ENCODE results near the gene MYBPC3.

Gene MYBPC3

DNA sequence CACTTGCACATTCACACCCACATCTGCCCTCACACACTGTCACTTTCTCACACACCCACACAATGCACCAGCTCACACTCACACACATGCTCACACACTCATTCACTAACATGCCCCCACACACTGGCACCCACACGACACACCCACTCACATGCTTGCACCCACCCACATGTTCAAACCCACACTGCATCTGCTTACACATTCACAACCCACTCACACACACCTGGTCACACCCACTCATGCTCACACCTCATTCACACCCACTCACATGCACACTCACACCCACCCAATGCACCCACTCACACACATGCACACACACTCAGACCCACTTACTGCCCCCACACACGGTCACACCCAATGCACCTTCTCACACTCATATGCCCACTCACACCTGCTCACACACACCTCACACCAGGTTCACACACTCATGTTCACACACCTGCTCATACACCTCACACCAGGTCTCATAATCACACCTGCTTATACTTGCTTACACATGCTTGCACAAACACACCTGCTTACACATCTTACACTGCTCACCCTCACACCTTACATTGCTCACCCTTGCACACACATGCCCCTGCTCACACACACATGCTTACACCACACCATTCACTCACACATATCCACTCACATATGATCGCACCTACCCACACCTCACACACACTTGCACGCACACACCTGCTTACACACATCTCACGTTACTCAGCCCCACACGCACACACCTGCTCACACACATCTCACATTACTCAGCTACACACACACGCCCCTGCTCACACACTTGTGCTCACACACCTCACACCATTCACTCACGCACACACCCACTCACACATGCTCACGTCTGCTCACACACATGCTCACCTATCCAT lies 3.9 kb upstream of the MYBPC3 start:
- DNase-seq = no peak

DNA sequence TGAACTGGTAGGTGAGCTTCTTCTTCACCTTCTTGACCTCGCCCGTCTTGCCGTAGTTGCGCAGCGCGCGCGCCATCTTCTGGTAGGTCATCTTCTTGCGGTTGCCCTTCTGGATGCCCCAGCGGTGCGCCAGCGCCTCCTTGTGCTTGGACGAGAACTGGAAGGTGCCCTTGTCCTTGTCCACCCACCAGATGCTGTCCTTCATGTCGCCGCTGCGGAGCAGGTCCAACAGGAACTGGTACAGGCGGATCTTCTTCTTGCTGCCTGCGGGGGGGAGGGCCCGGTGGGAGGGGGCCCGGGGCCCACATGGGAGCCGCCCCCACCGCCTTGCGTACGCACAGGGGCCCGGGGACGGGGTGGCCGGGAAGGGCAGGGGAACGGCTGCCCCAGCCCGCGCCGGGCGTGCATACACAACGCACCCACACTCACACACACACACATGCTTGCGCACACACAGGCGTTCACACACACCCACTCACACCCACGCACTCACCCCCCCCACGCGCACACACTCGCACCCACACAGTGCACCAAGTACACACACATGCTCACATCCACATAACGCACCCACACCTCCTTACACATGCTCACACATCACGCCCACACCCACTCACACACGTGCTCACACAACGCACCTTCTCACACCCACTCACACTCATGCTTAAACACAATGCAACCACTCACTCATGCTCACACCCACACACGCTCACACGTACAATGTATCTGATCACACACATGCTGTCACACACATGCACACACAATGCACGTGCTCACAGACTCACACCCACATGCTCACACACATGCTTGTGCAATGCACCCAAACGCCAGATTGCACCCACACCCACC lies 3.0 kb upstream of the MYBPC3 start:
- peak; percentile 90 for DNase-seq

GRCh38 chr11:47354913-47355282 lies 2.4 kb upstream of the MYBPC3 start:
- no peak for DNase-seq

GRCh38 chr11:47353978-47354774 lies 1.7 kb upstream of the MYBPC3 start:
- DNase-seq = no peak

DNA sequence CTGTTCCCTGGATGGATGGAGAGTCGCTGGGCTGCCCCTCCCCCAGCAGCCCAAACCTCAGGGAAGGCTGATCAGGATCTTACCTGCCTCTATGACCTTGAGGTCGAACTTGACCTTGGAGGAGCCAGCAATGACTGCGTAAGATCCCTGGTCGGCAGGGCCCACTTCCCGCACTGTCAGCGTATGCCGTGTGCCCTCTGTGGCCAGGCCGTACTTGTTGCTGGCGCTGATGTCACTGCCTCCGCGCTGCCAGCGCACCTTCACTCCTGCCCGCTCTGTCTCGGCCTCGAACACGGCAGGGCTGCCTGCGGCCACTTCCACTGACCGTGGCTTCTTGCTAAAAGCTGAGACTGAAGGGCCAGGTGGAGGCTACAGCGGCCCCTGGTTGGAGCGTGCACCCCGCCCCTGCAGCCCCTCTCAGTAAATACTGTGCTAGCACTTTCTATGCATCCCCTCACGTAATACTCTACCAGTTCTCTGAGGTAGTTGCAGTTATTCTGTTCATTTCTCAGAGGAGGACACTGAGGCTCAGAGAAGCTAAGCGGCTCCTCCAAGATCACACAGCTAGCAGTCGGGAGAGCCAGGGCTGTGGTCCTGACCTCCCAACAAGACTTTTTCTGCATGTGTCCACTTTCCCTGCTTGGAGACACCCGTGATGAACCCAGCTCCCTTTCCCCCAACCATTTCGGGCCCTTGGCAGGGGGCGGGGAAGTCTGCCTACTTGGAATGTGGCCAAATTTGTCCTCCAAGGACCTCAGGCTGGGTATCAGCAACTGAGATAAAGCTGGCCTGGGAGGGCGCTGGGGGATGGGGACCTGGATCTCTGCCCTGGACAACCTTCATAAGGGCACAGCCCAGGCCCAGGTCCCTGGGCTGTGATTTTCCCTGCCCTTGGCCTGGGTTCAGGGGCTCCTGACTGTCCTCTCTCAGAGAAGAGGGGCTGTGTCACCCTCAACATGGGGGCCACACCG lies 1.1 kb downstream of the MYBPC3 start:
- no peak for DNase-seq

DNA sequence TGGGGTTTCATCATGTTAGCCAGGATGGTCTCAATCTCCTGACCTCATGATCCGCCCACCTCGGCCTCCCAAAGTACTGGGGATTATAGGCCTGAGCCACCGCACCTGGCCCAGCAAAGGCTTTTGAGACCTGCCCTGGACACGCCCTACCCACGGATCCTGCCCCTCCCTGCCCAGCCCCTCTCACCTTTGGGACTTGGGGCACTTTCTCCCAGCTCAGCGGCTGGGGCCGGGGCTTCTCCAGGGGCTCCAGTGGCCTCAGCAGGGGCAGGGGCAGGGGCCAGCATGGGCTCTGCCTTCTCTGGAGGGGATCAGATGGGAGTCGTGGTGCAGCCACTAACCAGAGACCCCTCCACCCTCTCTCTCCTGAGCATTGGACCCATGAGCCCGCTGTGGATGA lies 2.2 kb downstream of the MYBPC3 start:
- DNase-seq = no peak

DNA sequence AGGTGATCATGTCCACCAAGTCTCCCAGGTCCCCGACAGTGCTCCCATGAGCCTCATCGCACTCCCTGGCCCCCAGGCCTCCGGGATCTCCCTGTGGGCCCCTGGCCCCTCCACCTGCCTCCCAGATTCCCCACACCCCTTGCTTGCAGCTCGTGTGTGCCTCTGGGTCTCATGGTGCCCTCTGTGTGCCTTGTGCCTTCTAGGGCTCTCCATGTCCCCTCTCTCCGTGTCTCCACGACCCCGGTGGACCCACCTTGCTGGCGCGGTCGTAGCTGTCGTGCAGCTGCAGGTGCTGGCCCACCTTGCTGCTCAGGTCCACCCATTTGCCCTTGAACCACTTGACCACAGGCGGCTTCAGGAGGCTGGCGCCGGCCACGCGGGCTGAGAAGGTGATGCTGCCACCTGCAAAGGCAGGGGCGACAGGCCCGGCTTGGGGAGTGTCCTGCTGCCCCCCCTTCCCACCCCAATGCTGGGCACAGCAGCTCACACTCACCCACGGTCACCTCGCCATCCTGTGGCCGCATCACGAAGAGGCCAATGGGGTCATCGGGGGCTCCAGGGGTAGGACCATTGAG lies 2.9 kb downstream of the MYBPC3 start:
- DNase-seq = no peak

- DNase-seq = peak; percentile 27
These were observed 3.6 kb downstream of the MYBPC3 start for GRCh38 chr11:47348859-47349258.

GRCh38 chr11:47348131-47348802 lies 4.2 kb downstream of the MYBPC3 start:
- DNase-seq = no peak

DNA sequence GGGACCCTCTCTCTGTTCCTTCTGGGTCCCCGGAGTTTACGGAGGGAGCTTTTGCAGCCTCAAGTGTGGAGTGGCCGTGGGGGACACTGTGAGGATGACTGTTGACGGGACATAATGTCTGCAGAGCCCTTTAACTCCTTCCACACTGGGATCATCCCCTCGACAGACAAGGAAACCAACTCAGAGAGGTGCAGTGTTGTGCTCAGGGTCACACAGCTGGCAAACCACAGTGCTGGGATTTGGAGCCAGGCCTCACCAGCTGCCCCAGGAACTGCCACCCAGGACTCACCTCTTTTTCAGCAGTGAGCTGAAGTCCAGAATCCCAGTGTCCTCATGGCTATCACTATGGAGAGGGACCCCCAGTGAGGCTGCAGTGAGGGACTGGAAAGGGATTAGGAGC lies 5.4 kb downstream of the MYBPC3 start:
- DNase-seq = no peak

- DNase-seq = no peak
These were observed 6.5 kb downstream of the MYBPC3 start for GRCh38 chr11:47345890-47346563.

DNA sequence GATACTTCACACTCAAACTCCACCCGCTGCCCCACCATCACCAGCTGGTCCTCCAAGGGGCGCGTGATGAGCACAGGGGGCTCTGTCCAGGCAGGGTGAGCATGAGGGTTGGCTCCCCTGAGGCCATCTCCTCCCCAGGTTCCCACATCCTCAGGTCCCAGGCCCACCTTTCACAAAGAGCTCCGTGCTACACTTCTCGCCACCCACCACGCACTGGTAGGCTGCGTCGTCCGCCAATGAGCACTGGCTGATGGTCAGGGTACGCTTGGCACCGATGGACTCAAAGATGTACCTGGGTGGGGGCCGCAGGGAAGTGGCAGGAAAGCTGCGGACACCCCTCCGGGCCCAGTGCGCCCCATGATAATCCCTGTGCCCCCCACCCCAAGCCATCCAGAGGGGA lies 9.6 kb downstream of the MYBPC3 start:
- DNase-seq = no peak

DNA sequence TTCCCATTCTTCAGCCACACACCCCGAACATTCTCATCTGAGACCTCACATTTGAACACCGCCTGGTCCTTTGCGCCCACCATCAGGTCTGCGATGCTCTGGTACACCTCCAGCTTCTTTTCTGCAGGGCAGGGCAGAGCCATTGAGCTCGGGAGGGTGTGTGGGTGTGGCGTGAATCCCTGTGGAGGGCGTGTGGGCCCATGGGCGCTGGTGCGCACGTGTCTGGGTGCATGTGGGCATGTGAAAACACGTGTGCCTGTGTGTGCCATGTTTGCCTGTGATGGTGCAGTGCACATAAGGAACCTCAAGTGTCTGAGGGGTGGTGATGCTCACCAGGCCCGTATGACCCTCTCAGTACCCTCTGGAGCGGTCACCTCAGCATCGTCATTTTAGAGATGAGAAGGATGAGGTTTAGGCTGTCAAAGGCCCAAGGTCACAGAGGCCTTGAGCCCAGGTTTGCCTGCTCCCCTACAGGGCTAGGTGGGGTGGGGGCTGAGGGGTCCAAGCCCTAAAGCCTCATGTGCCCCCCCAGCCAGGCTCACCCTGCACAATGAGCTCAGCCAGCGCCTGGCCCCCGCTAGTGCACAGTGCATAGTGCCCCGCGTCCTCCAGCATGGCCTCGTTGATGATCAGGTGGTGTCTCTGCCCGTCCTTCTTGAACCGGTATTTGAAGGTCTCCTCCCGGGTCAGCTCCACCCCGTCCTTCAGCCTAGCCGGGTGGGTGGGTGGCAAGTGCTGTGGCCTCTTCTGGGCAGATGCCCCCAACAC lies 10.3 kb downstream of the MYBPC3 start:
- no peak for DNase-seq

DNA sequence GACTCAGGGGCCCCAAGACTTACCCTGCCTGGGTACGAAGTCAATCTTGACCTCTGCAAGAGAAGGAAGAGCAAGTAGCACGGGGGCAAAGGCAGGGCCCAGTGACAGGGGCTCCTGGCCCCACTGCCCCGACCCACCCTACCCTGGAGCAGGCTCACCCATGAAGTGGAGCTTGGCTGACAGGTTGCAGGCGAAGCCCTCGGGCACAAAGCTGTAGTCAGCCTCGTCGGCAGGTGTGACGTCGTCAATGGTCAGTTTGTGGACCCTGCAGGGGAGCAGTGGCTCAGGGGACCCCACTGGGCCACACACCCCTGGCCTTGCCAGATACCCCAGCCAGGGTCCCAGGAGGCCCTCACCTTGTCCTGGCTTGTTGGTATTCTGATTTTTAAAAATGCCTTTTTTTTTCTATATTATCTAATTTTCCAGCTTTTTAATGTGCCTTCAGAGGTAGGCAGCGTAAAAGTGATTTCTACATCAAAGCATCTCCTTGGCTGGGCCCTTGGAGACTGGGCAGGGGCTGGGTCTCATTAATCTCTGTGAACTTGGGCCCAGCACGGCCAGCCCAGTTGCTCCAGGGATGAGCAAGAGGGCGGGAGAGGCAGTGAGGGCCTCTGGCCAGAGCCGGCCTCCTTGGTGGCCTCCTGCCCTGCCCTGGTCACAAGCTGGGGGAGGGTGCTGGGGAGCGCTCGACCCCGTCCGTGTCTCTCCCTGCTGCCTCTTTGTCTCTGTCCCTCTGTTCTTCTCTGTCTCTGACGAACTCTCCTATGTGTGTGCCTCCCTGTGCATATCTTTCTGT lies 11.3 kb downstream of the MYBPC3 start:
- no peak for DNase-seq

GRCh38 chr11:47340010-47340409 lies 12.5 kb downstream of the MYBPC3 start:
- DNase-seq = no peak

DNA sequence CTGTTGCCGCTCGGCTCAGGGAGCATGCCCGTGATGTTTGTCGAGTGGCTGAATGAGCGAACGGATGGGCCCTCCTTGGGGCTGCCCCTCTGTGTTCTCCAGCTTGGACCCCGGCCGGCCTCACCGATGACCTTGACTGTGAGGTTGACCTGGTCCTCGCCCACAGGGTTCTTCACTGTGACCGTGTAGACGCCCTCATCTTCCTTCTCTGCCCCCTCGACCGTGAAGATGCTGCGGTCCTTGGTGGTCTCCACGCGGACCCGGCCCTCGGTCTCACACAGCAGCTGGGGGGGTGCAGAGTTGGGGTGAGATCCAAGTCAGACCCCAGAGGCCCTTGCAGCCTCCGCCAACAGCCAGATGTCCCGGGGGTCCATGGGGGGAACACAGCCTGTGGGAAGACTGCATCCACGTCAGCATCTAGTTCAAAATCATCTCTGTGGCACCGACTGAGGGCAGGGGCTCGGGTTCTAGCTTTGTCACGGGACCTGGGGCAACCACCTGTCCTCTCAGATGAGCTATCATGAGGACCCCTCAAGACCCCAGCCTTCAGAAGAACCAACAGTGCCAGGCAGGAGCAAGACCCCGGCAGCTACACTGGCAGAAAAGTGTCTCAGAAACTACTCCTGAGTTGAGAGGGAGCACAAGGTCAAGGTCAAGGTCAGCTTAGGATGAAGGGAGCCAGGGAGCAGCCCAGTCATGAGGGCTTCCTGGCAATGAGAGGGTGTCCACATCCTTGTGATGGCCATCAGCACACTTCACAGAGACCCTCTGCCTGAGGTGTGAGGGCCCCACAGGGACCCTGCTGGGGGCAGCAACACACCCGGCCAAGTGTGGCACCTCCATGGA lies 13.9 kb downstream of the MYBPC3 start:
- DNase-seq = no peak

- DNase-seq = no peak
These were observed 15.1 kb downstream of the MYBPC3 start for GRCh38 chr11:47337229-47337924.
